ENCODE data around the gene INF2. TPM values are rescaled to one million over a fixed set of nuclear protein-coding genes. Genes with fewer than 3 reads are reported as not detected.
"Not testable (repeated sequence)": the region's sequence is repeated elsewhere in the genome, so short reads cannot be mapped to it uniquely, and the experiment has no call there.

Gene INF2
- total RNA-seq, 6 donors from 2014 or later = 65.2 to 259 (median 131) TPM

- no peaks in the 10 kb centered on the region for H3K36me3 ChIP-seq
- TF ChIP-seq EP300 (IDR thresholded peaks at IDR 0.05) (no peak), POLR2AphosphoS5 (IDR thresholded peaks at IDR 0.05) (no peak), CTCF (IDR thresholded peaks at IDR 0.05) (no peak), POLR2A (IDR thresholded peaks at IDR 0.05) (no peak)
- no peaks in the 10 kb centered on the region for H3K27me3 ChIP-seq
- H3K9me3 ChIP-seq = peaks cover 0 to 11% (median 0%) of the 10 kb centered on the region in 4 donors
- no peak for DNase-seq
- no peak overlapping the region for H3K27ac ChIP-seq
- WGBS, 2 donors = 95 to 98% methylated on average over 6 to 9 of the region's 9 CpGs
- H3K4me3 ChIP-seq = no peak overlapping the region
- ATAC-seq (ENCODE audit: low FRiP score in 2 of 2) = no peak
- peaks cover 9 to 11% (median 10%) of the 10 kb centered on the region in 4 donors for H3K4me1 ChIP-seq
Measured at GRCh38 chr14:104652386-104652785, 37.0 kb upstream of the INF2 start.

- ATAC-seq (ENCODE audit: low FRiP score in 2 of 2); H3K4me3 ChIP-seq; H3K27me3 ChIP-seq; H3K27ac ChIP-seq; H3K36me3 ChIP-seq: not testable (repeated sequence)
- WGBS, 2 donors = 88 to 97% methylated on average over 27 to 47 of the region's 52 CpGs
- peak in 1 of 2 donors; percentile 65 for DNase-seq
- Histone ChIP-seq H3K4me1 (peaks cover 9 to 11% (median 10%) of the 10 kb centered on the region in 4 donors), H3K9me3 (peaks cover 0 to 11% (median 0%) of the 10 kb centered on the region in 4 donors)
Measured at GRCh38 chr14:104653130-104653920, 36.1 kb upstream of the INF2 start.

- H3K27ac ChIP-seq = no peak overlapping the region
- H3K4me1 ChIP-seq = peaks cover 9 to 11% (median 10%) of the 10 kb centered on the region in 4 donors
- ATAC-seq (ENCODE audit: low FRiP score in 2 of 2) = no peak
- no peaks in the 10 kb centered on the region for H3K36me3 ChIP-seq
- no peak for TF ChIP-seq POLR2AphosphoS5 (IDR thresholded peaks at IDR 0.05)
- H3K27me3 ChIP-seq = no peaks in the 10 kb centered on the region
- WGBS, 2 donors = 78 to 80% methylated on average over 6 of the region's 6 CpGs
- H3K4me3 ChIP-seq = no peak overlapping the region
- no peak for DNase-seq
- H3K9me3 ChIP-seq = peaks cover 0 to 11% (median 0%) of the 10 kb centered on the region in 4 donors
Measured at GRCh38 chr14:104654119-104654518, 35.3 kb upstream of the INF2 start.

- DNase-seq = no peak
- WGBS, 2 donors = 86 to 88% methylated on average over 14 of the region's 14 CpGs
- ATAC-seq (ENCODE audit: low FRiP score in 2 of 2) = no peak
Measured at GRCh38 chr14:104655128-104655848, 34.1 kb upstream of the INF2 start.

GRCh38 chr14:104656014-104656714, 33.3 kb upstream of the INF2 start:
- Histone ChIP-seq H3K4me1 (peaks cover 0 to 7% (median 0%) of the 10 kb centered on the region in 4 donors), H3K4me3 (no peak overlapping the region), H3K27ac (no peak overlapping the region), H3K9me3 (peaks cover 0 to 11% (median 0%) of the 10 kb centered on the region in 4 donors), H3K36me3 (no peaks in the 10 kb centered on the region), H3K27me3 (peaks cover 0 to 8% (median 3%) of the 10 kb centered on the region in 4 donors)
- no peak for ATAC-seq (ENCODE audit: low FRiP score in 2 of 2)
- TF ChIP-seq EP300 (IDR thresholded peaks at IDR 0.05) (no peak), POLR2AphosphoS5 (IDR thresholded peaks at IDR 0.05) (no peak), POLR2A (IDR thresholded peaks at IDR 0.05) (no peak), CTCF (IDR thresholded peaks at IDR 0.05) (no peak)
- DNase-seq = peak in 1 of 2 donors; percentile 65
- 74 to 82% methylated on average over 29 of the region's 29 CpGs for WGBS, 2 donors

More at GRCh38 chr14:104655128-104655848, 34.1 kb upstream of the INF2 start:
- TF ChIP-seq POLR2A (IDR thresholded peaks at IDR 0.05) (no peak), POLR2AphosphoS5 (IDR thresholded peaks at IDR 0.05) (no peak), EP300 (IDR thresholded peaks at IDR 0.05) (no peak), CTCF (IDR thresholded peaks at IDR 0.05) (no peak)
- H3K9me3 ChIP-seq = peaks cover 0 to 11% (median 0%) of the 10 kb centered on the region in 4 donors
- no peak overlapping the region for H3K4me3 ChIP-seq
- no peak overlapping the region for H3K27ac ChIP-seq
- H3K36me3 ChIP-seq = no peaks in the 10 kb centered on the region
- H3K27me3 ChIP-seq = peaks cover 0 to 8% (median under 1%) of the 10 kb centered on the region in 4 donors
- peaks cover 3 to 11% (median 4%) of the 10 kb centered on the region in 4 donors for H3K4me1 ChIP-seq

Data from upper lobe of left lung (tissue), 6 donors.